Small intestine (tissue), 7 donors: ENCODE data around the gene PLOD3. TPM values are rescaled to one million over a fixed set of nuclear protein-coding genes. Genes with fewer than 3 reads are reported as not detected.

ENCODE experiments used
- DNase-seq, 2 donors: peaks; one replicate each; pipeline versions ENCODE4 v3.0.0 to v3.0.0-alpha.2; 2013
- FAIRE-seq: peaks from 2 replicates; lab custom pipeline; 2012; peaks lifted over from hg19 to GRCh38; lab: Jason Lieb, UNC
- H3K27ac ChIP-seq, 3 donors: one replicate each; pipeline ENCODE4 v1.5.1; 2013; ENCODE audit warnings: low read length in 2 of 3, mild to moderate bottlenecking in 2 of 3, control low read depth in 1 of 3, inconsistent platforms in 1 of 3, low read depth in 1 of 3, moderate library complexity in 1 of 3
- H3K27me3 ChIP-seq, 3 donors: one replicate each; pipeline ENCODE4 v1.6.1; 2013; ENCODE audit warnings: low read length in 3 of 3, inconsistent platforms in 1 of 3; ENCODE audit not compliant: control insufficient read depth in 3 of 3, insufficient read depth in 3 of 3
- H3K36me3 ChIP-seq, 3 donors: one replicate each; pipeline ENCODE4 v1.6.1; 2013; ENCODE audit warnings: low read length in 3 of 3, inconsistent platforms in 1 of 3, low read depth in 1 of 3, mild to moderate bottlenecking in 1 of 3, moderate library complexity in 1 of 3; ENCODE audit not compliant: control insufficient read depth in 3 of 3, insufficient read depth in 2 of 3
- H3K4me1 ChIP-seq, 3 donors: one replicate each; pipeline ENCODE4 v1.6.1; 2013; ENCODE audit warnings: low read length in 2 of 3, inconsistent platforms in 1 of 3, low read depth in 1 of 3, mild to moderate bottlenecking in 1 of 3, moderate library complexity in 1 of 3; ENCODE audit not compliant: control insufficient read depth in 3 of 3, insufficient read depth in 2 of 3
- H3K4me3 ChIP-seq, 3 donors: one replicate each; pipeline ENCODE4 v1.5.1; 2013; ENCODE audit warnings: low read length in 3 of 3, control low read depth in 1 of 3, inconsistent platforms in 1 of 3, low read depth in 1 of 3, mild to moderate bottlenecking in 1 of 3, moderate library complexity in 1 of 3
- H3K9me3 ChIP-seq, 2 donors: one replicate each; pipeline ENCODE4 v1.6.1; 2013; ENCODE audit warnings: low read depth in 1 of 2, low read length in 1 of 2; ENCODE audit not compliant: control insufficient read depth in 2 of 2, insufficient read depth in 1 of 2
- WGBS, 3 donors: extraction: QIAGEN DNeasy Blood & Tissue Kit; methylation state at CpG; one replicate each; pipeline ENCODE4 v1.1.7; 2013; 5-methylcytosine and 5-hydroxymethylcytosine counted together
- polyA plus RNA-seq, 4 donors: library from polyadenylated mRNA; stranded (reverse) in 3 of 4; unstranded in 1 of 4; fragments of 200-250 nt in 3 of 4; fragments of 120-200 nt in 1 of 4; gene quantifications; one replicate each; pipeline versions ENCODE4 v1.2.1 to v1.2.3, GENCODE V29; 2013
- donor health status: healthy with polysubstance abuse.
- donor health status: control.
- donor health status: control.
- donor health status: Bipolar disorder and iron deficiency.
- donor health status: healthy.

Gene PLOD3
- polyA plus RNA-seq, 4 donors: 54.5 to 67.0 (median 58.8) TPM

- Histone ChIP-seq H3K36me3 (no peaks in the 10 kb centered on the region), H3K4me1 (peaks cover 0 to 25% (median 4%) of the 10 kb centered on the region in 3 donors), H3K9me3 (peaks cover 0 to 2% of the 10 kb centered on the region in 2 donors), H3K27me3 (peaks cover 11 to 99% (median 63%) of the 10 kb centered on the region in 3 donors), H3K4me3 (no peak overlapping the region), H3K27ac (no peak overlapping the region)
- DNase-seq: no peak
- no peak for FAIRE-seq
- 6 to 20% (median 16%) methylated on average over 27 to 28 of the region's 28 CpGs for WGBS, 3 donors
These were observed 43.0 kb downstream of the PLOD3 start for GRCh38 chr7:101174322-101174854.

DNA sequence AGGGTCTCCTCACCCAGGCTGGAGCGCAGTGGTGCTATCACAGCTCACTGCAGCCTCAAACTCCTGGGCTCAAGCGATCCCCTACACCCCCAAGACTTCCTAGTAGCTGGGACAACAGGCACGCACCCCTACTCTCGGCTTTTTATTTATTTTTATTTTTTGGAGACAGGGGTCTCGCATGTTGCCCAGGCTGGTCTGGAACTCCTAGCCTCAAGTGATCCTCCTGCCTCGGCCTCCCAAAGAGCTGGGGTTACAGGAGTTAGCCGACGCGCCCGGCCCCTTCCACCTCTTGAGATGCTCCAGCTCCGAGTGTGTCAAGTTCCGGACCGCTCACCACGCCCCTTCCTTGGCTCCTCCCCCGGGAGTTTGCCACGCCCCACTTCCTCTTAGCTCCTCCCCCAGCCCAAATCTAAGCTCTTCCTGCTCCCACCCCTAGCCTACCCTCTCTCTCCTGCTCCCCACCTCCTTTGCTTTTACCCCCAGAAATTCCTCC lies 43.6 kb downstream of the PLOD3 start:
- DNase-seq: peak in 1 of 2 donors; percentile 58
- H3K4me1 ChIP-seq: peaks cover 0 to 26% (median 4%) of the 10 kb centered on the region in 3 donors
- no peaks in the 10 kb centered on the region for H3K36me3 ChIP-seq
- FAIRE-seq: no peak
- H3K27ac ChIP-seq: no peak overlapping the region
- H3K27me3 ChIP-seq: peaks cover 11 to 100% (median 65%) of the 10 kb centered on the region in 3 donors
- H3K9me3 ChIP-seq: peaks cover 0 to 2% of the 10 kb centered on the region in 2 donors
- no peak overlapping the region for H3K4me3 ChIP-seq
- 2 to 5% (median 4%) methylated on average over 16 of the region's 16 CpGs for WGBS, 3 donors

DNA sequence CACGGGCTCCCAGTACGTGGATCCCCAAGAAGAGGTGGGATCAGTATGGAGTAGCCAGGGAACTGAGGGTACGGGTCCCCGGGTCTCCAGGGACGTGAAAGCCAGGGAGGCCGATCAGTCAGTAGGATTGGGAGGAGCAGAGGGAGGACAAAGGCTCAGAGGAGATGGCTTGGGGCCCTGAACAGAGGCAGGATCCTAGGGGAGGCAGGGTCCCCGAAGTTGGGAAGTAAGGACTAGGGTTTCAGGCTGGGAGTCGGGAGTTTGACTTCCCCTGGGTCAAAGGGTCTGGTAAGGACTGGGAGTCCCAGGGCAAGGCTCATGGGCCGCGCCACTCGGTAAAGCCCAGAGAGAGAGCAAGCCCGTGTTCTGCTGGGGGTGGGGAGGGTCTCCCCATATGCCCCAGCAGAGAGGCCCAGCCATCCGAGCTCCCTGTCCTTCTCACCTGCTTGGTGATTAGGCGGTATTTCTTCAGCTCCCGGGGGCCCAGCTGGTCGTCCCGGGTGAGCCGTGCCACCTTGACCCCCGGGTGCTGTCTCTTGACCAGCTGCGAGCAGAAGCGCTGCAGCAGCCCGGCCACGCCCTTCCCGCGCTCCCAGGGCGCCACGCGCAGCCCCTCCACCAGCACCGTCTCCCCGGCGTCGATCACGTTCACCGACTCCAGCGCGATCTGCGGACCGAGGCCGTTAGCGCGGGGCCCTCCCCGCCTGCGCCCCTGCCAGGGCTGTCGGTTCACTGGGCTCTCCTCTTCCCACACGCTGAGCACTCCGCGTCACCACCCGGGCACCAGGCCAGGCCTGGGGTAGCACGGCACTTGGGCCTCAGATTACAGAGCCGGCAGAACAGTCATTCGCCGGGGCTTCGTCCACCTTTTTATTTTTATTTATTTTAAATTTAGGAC lies 44.3 kb downstream of the PLOD3 start:
- H3K9me3 ChIP-seq: peaks cover 0 to 2% of the 10 kb centered on the region in 2 donors
- FAIRE-seq: no peak
- no peak overlapping the region for H3K27ac ChIP-seq
- no peak overlapping the region for H3K4me3 ChIP-seq
- peaks cover 0 to 26% (median 4%) of the 10 kb centered on the region in 3 donors for H3K4me1 ChIP-seq
- WGBS, 3 donors: 1 to 4% (median 3%) methylated on average over 35 to 53 of the region's 53 CpGs
- DNase-seq: peak; percentile 43 to 70
- no peaks in the 10 kb centered on the region for H3K36me3 ChIP-seq
- H3K27me3 ChIP-seq: peaks cover 11 to 100% (median 64%) of the 10 kb centered on the region in 3 donors

GRCh38 chr7:101172005-101172853 lies 45.2 kb downstream of the PLOD3 start:
- Histone ChIP-seq H3K4me1 (peaks cover 0 to 26% (median 4%) of the 10 kb centered on the region in 3 donors), H3K27ac (no peak overlapping the region), H3K27me3 (peaks cover 11 to 100% (median 68%) of the 10 kb centered on the region in 3 donors), H3K36me3 (no peaks in the 10 kb centered on the region), H3K4me3 (peak overlapping the region in 1 of 3 donors; percentile 9), H3K9me3 (peaks cover 0 to 2% of the 10 kb centered on the region in 2 donors)
- peak in 1 of 2 donors; percentile 53 for DNase-seq
- 2 to 3% (median 3%) methylated on average over 57 to 79 of the region's 79 CpGs for WGBS, 3 donors
- no peak for FAIRE-seq

DNA sequence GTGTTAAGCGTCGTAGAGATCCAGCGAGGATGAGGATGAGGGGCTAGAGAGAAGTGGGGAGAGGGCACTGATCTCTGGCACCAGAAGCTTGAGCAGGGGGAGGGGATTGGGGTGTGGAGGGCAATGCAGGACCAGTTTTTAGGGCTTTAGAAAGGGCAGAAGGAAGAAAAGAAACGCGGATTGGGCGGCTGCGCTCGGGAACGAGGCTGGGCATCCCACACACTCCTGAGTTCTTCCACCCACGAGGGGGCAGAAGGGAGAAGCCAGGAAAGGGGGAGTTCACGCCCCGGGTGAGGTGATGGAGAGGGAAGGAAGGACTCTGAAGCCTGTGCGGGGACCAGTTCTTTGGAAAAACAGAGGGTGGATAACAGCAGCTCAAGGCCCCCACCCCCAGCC lies 45.9 kb downstream of the PLOD3 start:
- peaks cover 0 to 26% (median 4%) of the 10 kb centered on the region in 3 donors for H3K4me1 ChIP-seq
- FAIRE-seq: no peak
- H3K27me3 ChIP-seq: peaks cover 11 to 100% (median 69%) of the 10 kb centered on the region in 3 donors
- no peak overlapping the region for H3K4me3 ChIP-seq
- H3K27ac ChIP-seq: no peak overlapping the region
- H3K36me3 ChIP-seq: no peaks in the 10 kb centered on the region
- 0 to 4% (median 2%) methylated on average over 10 to 13 of the region's 13 CpGs for WGBS, 3 donors
- peaks cover 0 to 2% of the 10 kb centered on the region in 2 donors for H3K9me3 ChIP-seq
- DNase-seq: no peak

GRCh38 chr7:101170617-101171441 lies 46.6 kb downstream of the PLOD3 start:
- Histone ChIP-seq H3K27ac (no peak overlapping the region), H3K4me1 (peaks cover 1 to 30% (median 6%) of the 10 kb centered on the region in 3 donors), H3K9me3 (peaks cover 0 to 2% of the 10 kb centered on the region in 2 donors), H3K4me3 (no peak overlapping the region), H3K27me3 (peaks cover 11 to 100% (median 68%) of the 10 kb centered on the region in 3 donors), H3K36me3 (no peaks in the 10 kb centered on the region)
- DNase-seq (no peak), FAIRE-seq (no peak)
- 4% methylated on average over 17 of the region's 17 CpGs for WGBS, 3 donors

DNA sequence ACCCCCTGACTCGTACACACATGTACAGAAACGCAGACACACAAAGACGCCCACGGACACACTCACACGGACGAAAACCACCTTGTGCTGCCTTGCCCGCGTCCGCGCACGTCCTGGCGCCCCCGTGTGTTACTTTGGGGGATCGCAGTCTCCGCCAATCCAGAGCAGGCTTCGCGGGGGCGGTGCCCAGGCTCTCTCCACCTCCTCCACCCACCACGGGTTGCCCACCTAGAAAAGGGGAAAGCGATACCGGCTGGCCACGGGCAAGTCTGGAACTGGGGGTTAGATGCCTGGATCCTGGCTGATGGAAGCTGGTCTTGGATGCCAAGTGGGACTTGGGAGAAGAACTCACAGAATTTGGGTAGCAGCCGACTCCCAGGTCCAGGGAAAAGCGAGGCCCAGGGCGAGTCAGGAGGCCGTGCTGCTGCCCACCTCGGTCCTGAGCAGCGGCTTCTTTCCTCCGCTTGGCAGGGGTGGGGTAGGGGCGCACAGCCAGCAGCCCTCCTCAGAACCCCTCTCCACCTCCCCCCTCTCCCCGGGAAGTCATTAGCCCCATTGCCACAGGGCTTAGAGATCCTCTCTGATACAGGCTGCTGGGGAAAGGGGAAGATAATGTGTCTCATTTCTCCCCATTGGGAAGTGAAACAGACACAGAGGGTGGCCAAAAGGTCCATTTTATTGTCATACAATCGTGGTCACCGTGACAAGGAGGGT lies 47.4 kb downstream of the PLOD3 start:
- 0 to 3% (median 2%) methylated on average over 28 to 33 of the region's 33 CpGs for WGBS, 3 donors

More for the DNA sequence above, 47.4 kb downstream of the PLOD3 start:
- DNase-seq (peak; percentile 56 to 81), FAIRE-seq (no peak)
- no peak overlapping the region for H3K4me3 ChIP-seq
- peaks cover 0 to 2% of the 10 kb centered on the region in 2 donors for H3K9me3 ChIP-seq
- H3K36me3 ChIP-seq: no peaks in the 10 kb centered on the region
- peaks cover 11 to 100% (median 64%) of the 10 kb centered on the region in 3 donors for H3K27me3 ChIP-seq
- H3K4me1 ChIP-seq: peaks cover 2 to 36% (median 9%) of the 10 kb centered on the region in 3 donors
- H3K27ac ChIP-seq: no peak overlapping the region
